HL-60/S4 treated with phorbol 12-myristate 13-acetate at 8.2 ng/mL for 4 days and 3 days (cell line): ENCODE data around the gene PEAK3.
"Not testable (repeated sequence)": the region's sequence is repeated elsewhere in the genome, so short reads cannot be mapped to it uniquely, and the experiment has no call there.

Experiments
- in situ Hi-C: fragments of 300-500 bp; cut with MboI; formaldehyde crosslinking; loops from 2 replicates; pipeline ENCODE4 v1.15.0; 2022; ENCODE audit warnings: low sequenced_read_pairs

The PEAK3 gene

DNA sequence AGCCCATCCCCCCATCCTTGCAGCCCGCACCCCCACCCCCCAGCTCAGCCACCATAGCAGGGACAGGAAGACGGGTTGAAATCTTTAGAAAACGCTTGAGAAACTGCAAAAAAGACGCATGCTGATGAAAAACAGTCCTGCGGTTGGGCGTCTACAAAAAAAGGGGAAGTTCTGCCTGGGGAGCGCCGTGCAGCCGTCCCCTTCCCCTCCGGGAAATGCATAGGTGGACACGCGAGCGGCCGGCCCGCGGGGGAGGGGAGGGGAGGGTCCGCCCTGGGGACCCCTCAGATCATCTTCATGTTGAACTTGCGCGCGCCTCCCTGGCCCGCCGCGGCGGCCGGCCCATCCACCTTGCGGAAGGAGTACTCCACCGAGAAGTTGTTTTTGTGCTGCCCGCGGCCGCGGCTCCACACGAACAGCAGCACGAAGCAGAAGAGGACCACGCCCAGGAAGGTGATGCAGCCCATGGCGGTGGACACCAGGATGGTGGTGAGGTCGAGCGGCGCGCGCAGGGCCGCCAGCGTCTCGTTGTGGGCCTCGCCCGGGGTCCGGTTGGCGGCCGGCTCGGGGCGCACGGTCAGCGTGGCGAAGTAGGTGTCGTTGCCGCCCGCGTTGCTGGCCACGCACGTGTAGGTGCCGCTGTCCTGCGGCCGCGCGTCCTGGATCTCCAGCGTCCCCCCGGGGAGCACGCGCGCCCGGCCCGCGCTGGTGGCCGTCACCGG, 7.9 kb upstream of the PEAK3 start:
- in situ Hi-C loops = no loop called here

- in situ Hi-C loops = no loop called here
Observed at GRCh38 chr19:2288818-2289713, 7.1 kb upstream of the PEAK3 start.

DNA sequence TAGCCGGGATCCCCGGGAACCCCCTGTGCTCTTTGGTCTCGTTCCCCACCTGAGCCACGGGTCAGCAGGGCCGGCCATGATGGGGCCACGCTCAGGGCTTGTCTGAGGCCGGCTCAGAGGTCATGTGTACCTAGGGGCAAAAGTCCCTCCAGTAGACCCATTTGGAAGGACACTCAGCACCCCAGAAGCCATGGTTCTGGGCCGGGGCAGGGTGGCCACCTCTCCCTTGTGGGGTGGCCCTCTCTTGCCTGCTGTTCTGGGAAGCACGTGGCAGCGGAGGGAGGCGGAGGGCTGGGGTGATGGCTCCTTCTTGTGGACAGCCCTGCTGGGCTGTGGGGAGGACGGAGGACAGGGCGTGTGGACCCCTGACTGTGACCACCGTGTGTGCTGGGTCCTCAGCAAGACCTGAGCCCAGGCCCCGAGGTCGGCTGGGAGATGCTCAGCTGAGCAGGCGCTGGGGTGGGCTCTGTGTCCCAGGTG, 6.4 kb upstream of the PEAK3 start:
- in situ Hi-C loops = no loop called here

DNA sequence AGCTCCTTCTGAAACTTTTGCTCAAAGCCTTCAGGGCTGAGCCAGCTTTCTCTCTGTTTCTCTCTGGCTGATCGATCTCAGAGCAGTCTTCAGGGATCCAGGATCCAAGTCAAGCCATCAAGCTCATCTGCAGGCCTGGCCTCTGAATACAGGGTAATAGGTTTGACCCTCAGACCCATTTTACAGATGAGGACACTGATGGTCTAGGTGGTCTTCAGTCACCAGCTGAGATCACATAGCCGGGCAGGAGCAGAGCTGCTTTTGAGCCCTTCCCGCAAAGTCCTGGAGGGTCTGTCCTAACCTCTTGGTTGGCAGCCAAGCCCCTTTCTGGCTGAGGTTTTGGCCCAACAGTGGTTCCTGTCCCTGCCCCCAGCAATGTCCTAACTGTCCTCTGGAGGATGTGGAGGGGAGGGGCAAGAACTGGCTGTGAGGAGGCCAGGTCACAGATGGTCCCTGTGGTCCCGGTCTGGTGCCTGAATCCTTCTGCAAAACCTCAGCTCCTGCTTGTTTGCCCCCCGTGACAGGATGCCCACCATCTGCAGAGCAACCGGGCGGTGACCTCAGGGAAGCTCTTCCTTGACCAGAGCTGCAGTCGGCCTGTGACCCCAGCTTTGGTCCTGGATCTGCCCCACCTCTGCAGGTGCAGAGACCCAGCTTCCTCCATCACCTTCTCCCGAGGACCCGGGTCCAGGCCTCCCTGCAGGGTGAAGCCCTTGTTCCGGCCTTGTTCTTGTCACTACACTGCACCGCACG, 5.8 kb upstream of the PEAK3 start:
- in situ Hi-C loops = no loop called here

DNA sequence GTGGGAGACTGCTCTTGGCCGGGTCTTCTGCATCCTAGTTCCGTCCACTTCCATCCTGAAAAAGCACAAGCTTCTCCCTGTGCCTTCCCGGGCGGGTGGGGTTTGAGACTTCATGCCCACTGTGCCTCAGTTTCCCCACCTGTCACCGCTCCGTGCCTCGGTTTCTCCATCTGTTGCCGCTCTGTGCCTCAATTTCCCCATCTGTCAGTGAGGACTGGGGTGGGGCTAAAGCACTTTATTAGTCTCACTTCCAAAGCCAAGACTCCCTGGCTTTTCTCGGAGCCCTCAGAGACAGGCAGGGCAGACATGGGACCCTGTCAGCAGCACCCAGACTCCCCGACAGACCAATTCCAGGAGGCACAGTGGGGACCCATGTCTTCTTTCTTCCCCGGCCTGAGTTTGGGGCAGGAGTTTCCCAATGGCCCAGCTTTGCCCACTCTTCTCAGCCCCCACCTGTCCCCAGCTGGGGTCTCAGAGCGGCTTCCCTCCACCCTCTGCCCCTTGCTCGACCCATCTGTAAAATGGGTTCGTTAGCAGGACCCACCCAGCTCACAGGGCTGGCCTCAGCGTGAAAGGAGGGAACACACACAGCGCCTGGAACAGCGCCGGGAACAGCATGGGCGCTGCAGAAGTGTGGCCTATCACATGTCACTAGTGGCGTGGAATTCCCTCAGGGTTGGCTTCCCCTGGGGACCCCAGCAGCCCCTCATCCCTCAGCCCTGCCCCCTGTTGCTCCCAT, 4.6 kb upstream of the PEAK3 start:
- in situ Hi-C loops = no loop called here

DNA sequence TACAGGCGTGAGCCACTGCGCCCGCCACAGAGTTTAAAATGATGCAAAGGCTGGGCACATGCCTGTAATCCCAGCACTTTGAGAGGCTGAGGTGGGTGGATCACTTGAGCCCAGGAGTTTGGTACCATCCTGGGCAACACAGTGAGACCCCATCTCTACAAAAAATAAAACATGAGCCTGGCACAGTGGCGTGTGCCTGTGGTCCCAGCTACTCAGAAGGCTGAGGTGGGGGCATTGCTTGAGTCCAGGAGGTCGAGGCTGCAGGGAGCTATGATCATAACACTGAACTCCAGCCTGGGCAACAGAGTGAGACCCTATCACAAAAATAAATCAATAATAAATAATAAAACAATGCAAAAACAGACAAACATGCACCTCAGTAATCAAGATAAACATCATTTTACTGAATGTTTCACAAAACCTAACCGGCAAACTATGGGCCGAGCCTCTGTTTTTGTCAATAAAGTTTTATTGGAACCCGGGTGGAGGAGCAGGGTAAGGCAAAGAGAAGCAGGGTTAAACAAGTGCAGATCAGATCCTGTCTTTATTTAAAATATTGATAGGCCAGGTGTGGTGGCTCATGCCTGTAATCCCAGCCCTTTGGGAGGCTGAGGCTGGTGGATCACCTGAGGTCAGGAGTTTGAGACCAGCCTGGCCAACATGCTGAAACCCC, 2.0 kb upstream of the PEAK3 start:
- in situ Hi-C loops = no loop called here

DNA sequence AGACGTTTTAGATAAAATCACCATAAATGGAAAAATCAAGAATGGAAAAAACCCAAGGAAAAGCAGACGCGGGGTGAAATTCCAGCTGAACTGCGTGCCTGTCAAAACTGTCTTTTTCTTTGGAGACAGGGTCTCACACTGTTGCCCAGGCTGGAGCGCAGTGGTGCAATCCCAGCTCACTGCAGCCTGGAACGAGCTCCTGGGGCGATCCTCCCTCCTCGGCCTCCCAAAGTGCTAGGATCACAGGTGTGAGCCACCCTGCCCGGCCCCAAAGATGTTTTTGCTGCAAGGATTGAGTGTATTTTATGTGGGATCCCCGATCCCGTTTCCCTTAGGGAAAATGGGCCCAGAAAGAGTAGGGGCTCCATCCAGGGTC, 875 bp upstream of the PEAK3 start:
- in situ Hi-C loops = no loop called here

- in situ Hi-C loops = not testable (repeated sequence)
Observed at GRCh38 chr19:2281265-2282061, 512 bp downstream of the PEAK3 start.

GRCh38 chr19:2280633-2281264, 1.2 kb downstream of the PEAK3 start:
- in situ Hi-C loops = no loop called here

- in situ Hi-C loops = no loop called here
Observed at GRCh38 chr19:2278459-2279158, 3.4 kb downstream of the PEAK3 start.

DNA sequence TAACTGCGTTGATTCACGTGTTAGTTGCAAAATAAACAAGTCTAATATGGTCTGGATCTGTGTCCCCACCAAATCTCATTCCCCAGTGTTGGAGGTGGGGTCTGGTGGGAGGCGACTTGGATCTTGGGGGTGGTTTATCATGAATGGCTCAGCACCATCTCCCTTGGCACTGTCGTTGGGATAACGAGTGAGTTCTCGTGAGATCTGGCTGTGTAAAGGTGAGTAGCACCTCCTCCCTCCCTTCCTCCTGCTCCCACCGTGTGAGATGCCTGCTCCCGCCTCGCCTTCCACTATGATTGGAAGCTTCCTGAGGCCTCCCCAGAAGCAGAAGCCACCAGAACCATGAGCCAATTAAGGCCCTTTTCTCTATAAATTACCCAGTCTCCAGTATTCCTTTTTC, 4.8 kb downstream of the PEAK3 start:
- in situ Hi-C loops = no loop called here

GRCh38 chr19:2276429-2276986, 5.5 kb downstream of the PEAK3 start:
- in situ Hi-C loops = no loop called here

DNA sequence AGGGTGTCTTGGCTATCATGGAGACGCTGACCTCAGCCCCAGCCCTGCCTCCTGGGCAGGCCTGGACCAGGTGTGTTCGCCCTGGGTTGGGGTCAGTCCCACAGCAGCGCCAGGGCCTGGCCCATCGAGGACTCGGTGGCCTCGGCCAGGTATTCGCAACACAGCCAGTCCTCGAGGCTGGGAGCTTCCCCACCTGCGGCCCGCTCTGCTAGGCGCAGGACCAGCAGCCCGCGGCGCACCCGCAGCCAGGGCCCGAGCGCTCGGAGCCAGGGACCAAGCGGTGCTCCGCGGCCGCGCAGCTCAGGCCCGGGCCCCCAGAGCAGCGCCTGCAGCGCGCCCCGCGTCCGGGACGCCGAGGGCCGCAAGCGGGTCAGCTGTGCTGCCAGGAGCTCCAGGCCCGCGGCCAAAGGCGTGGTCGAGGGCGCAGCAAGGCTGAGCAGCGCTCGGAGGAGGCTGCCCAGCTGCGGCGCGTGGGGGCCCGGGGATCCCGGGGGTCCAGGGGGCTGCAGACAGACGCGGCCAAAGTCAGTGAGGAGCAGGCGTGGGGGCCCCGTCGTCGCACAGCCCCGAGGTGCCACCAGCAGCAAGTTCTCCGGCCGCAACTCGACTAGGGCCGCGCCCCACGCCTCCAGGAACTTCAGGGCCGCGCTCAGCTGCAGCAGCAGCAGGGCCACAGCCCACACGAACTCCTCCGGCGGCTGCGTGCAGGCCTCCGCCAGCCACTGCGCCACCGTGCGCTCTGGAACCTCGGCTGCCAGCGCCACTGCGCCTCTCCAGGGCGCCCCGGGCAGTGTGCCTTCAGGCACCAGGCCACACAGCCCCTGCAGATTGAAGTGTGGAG, 6.2 kb downstream of the PEAK3 start:
- in situ Hi-C loops = no loop called here

- in situ Hi-C loops = no loop called here
Observed at GRCh38 chr19:2274931-2275535, 6.9 kb downstream of the PEAK3 start.

- in situ Hi-C loops = no loop called here
Observed at GRCh38 chr19:2274185-2274711, 7.7 kb downstream of the PEAK3 start.
